NCI-H1436 (cell line): Measurements from ENCODE around the gene FGF11.

Source experiments
- DNase-seq: peaks from one replicate; lab custom pipeline; 2025; lab: John Stamatoyannopoulos, UW

FGF11 gene

GRCh38 chr17:7431231-7431630 is 8.1 kb upstream of the FGF11 start:
- DNase-seq, result no peak

- no peak for DNase-seq
Observed at GRCh38 chr17:7432296-7432695, 7.0 kb upstream of the FGF11 start.

GRCh38 chr17:7435676-7436555 is 3.4 kb upstream of the FGF11 start:
- peak; percentile 15 for DNase-seq

- peak; percentile 67 for DNase-seq
Observed at GRCh38 chr17:7436556-7437368, 2.5 kb upstream of the FGF11 start.

GRCh38 chr17:7437369-7437863 is 1.9 kb upstream of the FGF11 start:
- DNase-seq, result no peak

GRCh38 chr17:7437950-7438614 is 1.2 kb upstream of the FGF11 start:
- no peak for DNase-seq

- no peak for DNase-seq
Observed at GRCh38 chr17:7438656-7439460, 454 bp upstream of the FGF11 start.

- DNase-seq, result peak; percentile 53
Observed at GRCh38 chr17:7440113-7440833, 961 bp downstream of the FGF11 start.

GRCh38 chr17:7440834-7441195 is 1.5 kb downstream of the FGF11 start:
- no peak for DNase-seq

GRCh38 chr17:7441266-7441665 is 2.0 kb downstream of the FGF11 start:
- no peak for DNase-seq

- no peak for DNase-seq
Observed at GRCh38 chr17:7442142-7442541, 2.8 kb downstream of the FGF11 start.

GRCh38 chr17:7443499-7444485 is 4.5 kb downstream of the FGF11 start:
- DNase-seq, result no peak

- peak; percentile 86 for DNase-seq
Observed at GRCh38 chr17:7444682-7445618, 5.6 kb downstream of the FGF11 start, which contains the start of gene CHRNB1. TSS of gene CHRNB1 (plus strand) at chr17:7445061. CDS start at chr17:7445128, 67 bp downstream.

- DNase-seq, result peak; percentile 14
Observed at GRCh38 chr17:7445619-7445968, 6.3 kb downstream of the FGF11 start.

- no peak for DNase-seq
Observed at GRCh38 chr17:7448461-7448860, 9.1 kb downstream of the FGF11 start.

- no peak for DNase-seq
Observed at GRCh38 chr17:7459961-7460545, 20.7 kb downstream of the FGF11 start.

GRCh38 chr17:7460850-7461660 is 21.7 kb downstream of the FGF11 start:
- no peak for DNase-seq
